Measurements from ENCODE around the gene ACOX1. TPM values are rescaled to one million over a fixed set of nuclear protein-coding genes. Genes with fewer than 3 reads are reported as not detected.

The ACOX1 gene
- total and polyA plus RNA-seq, 2 of the 13 experiments (the other 11 are each of a cell fraction or from before 2014, with no cell fraction given) = 86.4 to 120 TPM

- TF ChIP-seq ZNF280D (CRISPR knock-in tag; IDR thresholded peaks at IDR 0.05) = no peak
- TF ChIP-seq ZNF501 (CRISPR knock-in tag; IDR thresholded peaks at IDR 0.05) = no peak
- no peak for TF ChIP-seq MYC (CRISPR knock-in tag; IDR thresholded peaks at IDR 0.05; ENCODE audit: borderline replicate concordance)
- no peak for TF ChIP-seq BRD4 (CRISPR knock-in tag; IDR thresholded peaks at IDR 0.05)
- TF ChIP-seq ZNF263 (CRISPR knock-in tag; IDR thresholded peaks at IDR 0.05) = 0 out of 2 replicates have a peak, but pooled peaks have one; percentile 20
- no peak for TF ChIP-seq NFKB2 (CRISPR knock-in tag; IDR thresholded peaks at IDR 0.05; ENCODE audit: borderline replicate concordance)
- no peak for TF ChIP-seq NR2F6 (IDR thresholded peaks at IDR 0.05)
- TF ChIP-seq NR2F6 (CRISPR knock-in tag; IDR thresholded peaks at IDR 0.05) = 0 out of 2 replicates have a peak, but pooled peaks have one; percentile 29
- TF ChIP-seq FOSL2 (CRISPR knock-in tag; IDR thresholded peaks at IDR 0.05) = no peak
- TF ChIP-seq NR3C1 (CRISPR knock-in tag; IDR thresholded peaks at IDR 0.05) = no peak
- TF ChIP-seq ZFY (CRISPR knock-in tag; IDR thresholded peaks at IDR 0.05) = peak; percentile 36; the same call in 1 of the 2 replicates
- TF ChIP-seq HNRNPH1 (optimal IDR thresholded peaks at IDR 0.05; ENCODE audit: low read depth, low read length) = no peak
- no peak for TF ChIP-seq HINFP (CRISPR knock-in tag; IDR thresholded peaks at IDR 0.05; ENCODE audit: low read depth)
- no peak for TF ChIP-seq SIX4 (CRISPR knock-in tag; IDR thresholded peaks at IDR 0.05)
- no peak for TF ChIP-seq ZNF773 (CRISPR knock-in tag; IDR thresholded peaks at IDR 0.05; ENCODE audit: borderline replicate concordance)
- no peak for TF ChIP-seq ZNF142 (CRISPR knock-in tag; IDR thresholded peaks at IDR 0.05)
- TF ChIP-seq SSRP1 (CRISPR knock-in tag; IDR thresholded peaks at IDR 0.05) = no peak
- 0 out of 2 replicates have a peak, but pooled peaks have one; percentile 15 for TF ChIP-seq ZBTB33 (CRISPR knock-in tag; IDR thresholded peaks at IDR 0.05)
- no peak for TF ChIP-seq MED13 (CRISPR knock-in tag; IDR thresholded peaks at IDR 0.05)
These were observed 51.6 kb downstream of the ACOX1 start (continued) for GRCh38 chr17:75927286-75927922.
